Stimulated activated CD8-positive, alpha-beta memory T cell treated with anti-CD3 and anti-CD28 coated beads, Interleukin-12 subunit alpha, Interleukin-12 subunit beta, amount 100 ng/mL, for 24 hours (primary cell): ENCODE measurements around the gene ELOVL1.

Experiments
- DNase-seq: peaks from one replicate; pipeline ENCODE4 v3.0.0-alpha.2; 2020; ENCODE audit errors: extremely low read depth

The ELOVL1 gene

DNA sequence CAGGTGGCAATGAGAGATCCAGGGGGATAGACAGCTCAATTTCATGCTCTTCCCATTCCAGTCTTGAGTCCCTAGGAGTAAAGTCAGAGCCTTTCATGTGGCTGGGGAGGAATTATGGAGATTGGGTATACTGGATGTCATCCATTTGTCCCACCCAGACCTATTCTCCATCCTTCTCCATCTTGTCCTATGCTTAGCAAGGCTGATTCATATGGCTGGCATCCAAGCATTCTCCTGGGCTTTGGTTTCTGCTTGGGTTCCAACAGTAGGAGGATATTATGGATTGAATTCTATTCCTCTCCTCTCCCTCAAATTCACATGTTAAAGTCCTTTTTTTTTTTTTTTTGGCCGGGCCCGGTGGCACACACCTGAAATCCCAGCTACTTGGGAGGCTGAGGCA lies 12.9 kb downstream of the ELOVL1 start:
- no peak for DNase-seq

- no peak for DNase-seq
Observed at GRCh38 chr1:43354471-43354870, 13.3 kb downstream of the ELOVL1 start.

DNA sequence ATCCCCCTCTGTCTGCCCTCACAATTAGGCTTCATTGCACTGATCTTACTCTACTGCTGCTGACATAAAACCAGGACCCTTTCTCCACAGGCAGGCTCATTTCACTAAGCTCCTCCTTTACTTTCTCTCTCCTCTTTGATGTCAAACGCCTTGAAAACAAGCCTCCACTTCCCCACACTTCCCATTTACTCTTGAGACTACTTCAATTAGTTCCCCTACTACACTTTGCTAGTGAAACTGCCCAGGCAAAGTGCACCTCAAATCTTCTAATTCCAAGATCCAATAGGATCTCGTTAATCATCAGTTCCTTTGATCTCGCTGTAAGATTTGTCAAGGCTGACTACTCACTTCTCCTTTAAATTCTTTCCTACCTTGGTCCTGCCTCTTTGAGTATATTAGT lies 14.9 kb downstream of the ELOVL1 start:
- no peak for DNase-seq

DNA sequence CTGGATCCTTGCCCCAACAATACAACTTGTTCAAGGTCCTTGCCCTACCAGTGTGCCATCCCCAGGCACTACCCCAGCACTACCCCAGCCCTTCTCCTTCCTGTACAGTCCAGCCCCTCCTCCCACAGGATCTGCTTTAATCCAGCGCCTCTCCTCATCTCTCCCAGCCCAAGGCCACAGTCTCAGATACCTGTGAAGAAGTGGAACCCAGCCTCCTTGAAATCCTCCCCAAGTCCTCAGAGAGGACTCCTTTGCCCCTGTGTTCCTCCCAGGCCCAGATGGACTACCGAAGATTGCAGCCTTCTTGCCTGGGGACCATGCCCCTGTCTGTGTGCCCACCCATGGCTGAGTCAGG lies 15.5 kb downstream of the ELOVL1 start:
- DNase-seq: no peak

DNA sequence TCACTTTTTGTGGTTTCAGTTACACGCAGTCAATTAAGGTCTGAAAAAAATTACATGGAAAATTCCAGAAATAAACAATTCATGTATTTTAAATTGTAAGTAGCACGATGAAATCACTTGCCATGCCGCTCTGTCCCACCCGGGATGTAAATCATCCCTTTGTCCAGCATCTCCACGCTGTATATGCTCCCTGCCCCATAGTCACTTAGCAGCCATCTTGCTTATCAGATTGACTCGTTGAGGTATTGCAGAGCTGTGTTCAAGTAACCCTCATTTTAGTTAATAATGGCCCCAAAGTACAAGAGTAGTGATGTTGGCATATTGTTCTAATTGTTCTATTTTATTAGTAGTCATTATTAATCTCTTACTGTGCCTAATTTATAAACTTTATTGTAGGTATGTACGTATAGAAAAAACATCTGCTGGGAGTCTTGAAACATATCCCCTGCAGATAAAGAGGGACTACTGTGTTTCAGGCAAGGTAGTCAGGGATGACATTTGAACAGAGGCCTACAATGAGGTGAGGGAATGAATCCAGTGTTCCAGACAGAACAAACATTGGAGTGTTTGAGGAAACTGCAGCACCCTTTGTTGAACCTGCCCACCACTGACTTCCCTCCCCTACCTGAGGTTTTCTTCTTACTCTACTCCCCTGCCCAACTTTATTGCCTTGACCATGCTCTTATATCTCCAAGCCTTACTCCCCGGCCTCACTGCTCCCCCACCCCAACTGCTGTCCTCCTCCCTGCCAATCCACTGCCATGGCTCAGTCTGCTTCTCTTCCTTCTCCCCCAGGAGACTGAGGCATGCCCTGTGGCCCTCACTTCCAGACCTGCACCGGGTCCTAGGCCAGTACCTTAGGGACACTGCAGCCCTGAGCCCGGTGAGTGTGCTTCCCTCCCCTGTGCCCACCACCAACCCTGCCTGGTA lies 16.1 kb downstream of the ELOVL1 start:
- DNase-seq: no peak

GRCh38 chr1:43350976-43351375 lies 16.8 kb downstream of the ELOVL1 start:
- DNase-seq: no peak

- no peak for DNase-seq
Observed at GRCh38 chr1:43349594-43350306, 18.1 kb downstream of the ELOVL1 start.

DNA sequence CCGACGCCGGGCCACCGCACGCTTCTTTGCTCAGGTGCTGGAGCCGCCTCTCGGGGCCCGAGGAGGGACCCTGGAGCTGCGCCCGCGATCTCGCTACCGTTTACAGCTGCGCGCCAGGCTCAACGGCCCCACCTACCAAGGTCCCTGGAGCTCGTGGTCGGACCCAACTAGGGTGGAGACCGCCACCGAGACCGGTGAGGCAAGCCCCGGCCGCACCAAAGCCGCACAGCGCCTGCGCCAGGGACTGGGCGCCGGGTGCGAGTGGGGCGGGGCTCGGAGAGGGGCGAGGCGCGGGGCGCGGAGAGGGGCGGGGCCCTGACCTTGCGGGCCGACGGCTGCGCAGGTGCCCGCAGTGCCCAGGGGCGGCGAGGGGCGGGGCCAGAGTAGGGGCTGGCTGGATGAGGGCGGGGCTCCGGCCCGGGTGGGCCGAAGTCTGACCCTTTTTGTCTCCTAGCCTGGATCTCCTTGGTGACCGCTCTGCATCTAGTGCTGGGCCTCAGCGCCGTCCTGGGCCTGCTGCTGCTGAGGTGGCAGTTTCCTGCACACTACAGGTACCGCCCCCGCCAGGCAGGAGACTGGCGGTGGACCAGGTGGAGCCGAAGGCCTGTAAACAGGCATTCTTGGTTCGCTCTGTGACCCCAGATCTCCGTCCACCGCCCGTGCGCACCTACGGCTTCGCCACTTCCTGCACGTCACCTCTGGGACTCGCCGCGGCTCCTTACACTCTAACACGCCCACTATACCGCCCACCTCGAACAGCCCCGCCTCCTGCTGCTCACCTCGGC lies 18.8 kb downstream of the ELOVL1 start:
- no peak for DNase-seq

DNA sequence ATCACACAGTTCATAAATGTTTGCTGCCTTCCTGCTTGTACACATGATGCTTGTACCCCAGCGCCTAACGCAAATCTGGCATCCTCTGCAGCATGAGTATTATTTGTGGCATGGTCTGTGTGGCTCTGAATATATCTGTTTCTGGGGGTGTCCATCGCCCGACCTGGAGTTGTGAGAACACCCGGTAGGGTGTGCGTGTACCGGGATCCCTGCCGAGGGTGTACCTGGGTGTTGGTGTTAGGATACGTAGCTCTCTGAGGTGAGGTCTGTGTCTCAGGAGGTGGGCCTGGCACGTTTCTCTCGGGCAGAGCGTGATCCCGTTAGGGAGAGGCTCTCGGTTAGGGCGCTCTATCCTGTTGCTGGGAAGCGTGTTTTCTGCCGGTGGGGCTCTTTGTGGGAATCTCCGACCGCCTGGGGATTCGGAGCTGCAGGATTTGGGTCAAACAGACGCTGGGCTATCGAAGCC lies 19.4 kb downstream of the ELOVL1 start:
- DNase-seq: no peak

DNA sequence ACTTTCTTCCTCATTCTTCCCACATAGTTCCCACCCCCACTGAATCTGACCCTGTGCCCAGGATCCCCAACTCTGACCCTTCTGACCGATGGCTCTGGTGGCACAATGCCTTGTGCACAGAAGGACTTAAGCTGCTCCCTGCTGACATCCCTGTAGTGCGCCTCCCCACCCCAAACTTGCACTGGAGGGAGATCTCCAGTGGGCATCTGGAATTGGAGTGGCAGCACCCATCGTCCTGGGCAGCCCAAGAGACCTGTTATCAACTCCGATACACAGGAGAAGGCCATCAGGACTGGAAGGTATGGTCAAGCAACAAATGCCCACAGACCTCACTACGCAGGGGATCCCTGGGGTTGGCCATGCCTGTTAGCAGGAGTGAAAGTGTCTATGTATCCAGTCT lies 21.2 kb downstream of the ELOVL1 start:
- DNase-seq: no peak

DNA sequence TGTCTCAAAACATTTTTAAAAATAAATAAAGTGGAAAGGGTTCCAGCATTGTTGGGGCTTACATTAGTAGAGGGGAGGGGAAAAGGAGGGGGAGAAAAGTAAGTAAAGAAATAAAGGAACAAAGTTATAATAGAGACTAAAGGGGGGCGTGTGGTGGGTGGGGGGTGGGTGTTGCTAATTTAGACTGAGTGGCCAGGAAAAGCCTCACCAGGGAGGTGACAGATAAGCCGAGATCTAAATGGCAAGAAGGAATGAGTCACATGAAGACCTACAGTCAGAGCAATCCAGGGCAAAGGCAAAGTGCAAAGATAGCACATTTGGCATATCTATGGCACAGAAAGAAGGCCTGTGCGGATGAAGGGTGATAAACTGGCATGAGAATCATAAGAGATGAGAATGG lies 22.7 kb downstream of the ELOVL1 start:
- no peak for DNase-seq

- no peak for DNase-seq
Observed at GRCh38 chr1:43344267-43344850, 23.5 kb downstream of the ELOVL1 start.

- no peak for DNase-seq
Observed at GRCh38 chr1:43340559-43340958, 27.3 kb downstream of the ELOVL1 start.

GRCh38 chr1:43339584-43340232 lies 28.1 kb downstream of the ELOVL1 start:
- DNase-seq: no peak

DNA sequence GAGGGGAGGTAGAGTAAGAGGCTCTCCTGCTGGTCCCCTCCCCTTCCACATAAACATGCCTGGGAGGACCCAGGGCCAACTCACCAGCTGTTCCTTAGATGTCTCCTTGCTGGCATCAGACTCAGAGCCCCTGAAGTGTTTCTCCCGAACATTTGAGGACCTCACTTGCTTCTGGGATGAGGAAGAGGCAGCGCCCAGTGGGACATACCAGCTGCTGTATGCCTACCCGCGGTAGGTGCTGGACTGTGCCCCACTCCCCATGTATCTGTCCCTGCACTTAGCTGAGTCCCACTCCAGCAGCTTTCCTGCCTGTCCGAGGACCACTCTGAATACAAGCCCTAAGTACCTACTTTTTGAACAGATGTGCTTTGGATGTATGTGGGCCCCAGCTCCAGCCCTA lies 29.8 kb downstream of the ELOVL1 start:
- DNase-seq: no peak

GRCh38 chr1:43337588-43337987 lies 30.2 kb downstream of the ELOVL1 start, which contains the start of gene MPL:
Gene MPL (plus strand): TSS chr1:43337818. CDS start chr1:43337849, 31 bp downstream.
- no peak for DNase-seq

GRCh38 chr1:43334453-43335205 lies 33.2 kb downstream of the ELOVL1 start:
- DNase-seq: no peak

GRCh38 chr1:43331688-43332087 lies 36.1 kb downstream of the ELOVL1 start:
- DNase-seq: no peak

DNA sequence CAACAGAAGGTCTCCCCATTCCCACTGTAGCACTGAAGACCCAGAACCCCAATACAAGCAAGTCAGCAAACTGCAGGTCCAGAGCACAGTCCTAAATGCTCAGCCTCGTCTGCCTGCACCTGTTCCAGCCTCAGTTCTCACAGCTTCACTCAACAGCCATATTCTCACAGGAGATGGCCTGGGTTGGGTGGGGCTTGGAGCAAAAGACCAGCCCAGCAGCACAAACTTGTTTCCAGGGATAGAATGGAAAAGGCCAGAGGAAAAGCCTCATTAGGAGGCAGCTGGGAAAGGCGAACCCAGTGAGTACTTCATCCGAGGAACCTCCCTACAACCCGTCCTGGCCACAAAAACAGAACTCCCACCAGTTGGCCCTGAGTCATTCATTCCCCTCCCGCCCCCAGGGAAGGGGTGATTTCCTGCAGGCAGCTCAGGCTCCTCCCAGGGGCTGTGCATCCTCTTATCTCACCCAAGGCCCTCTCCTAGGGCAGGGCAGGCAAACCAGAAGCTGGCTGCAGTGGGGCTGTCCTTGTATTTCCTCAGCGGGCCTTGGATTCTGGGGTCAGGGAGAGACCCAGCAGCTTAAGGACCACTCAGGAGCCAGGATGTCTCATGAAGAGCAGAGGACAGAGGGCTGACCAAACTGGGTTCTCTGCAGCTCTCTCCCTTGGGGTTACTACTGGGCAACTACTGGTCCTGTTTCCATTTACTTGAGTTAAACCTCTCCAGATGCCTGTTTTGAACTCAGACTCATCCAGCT lies 37.6 kb downstream of the ELOVL1 start:
- no peak for DNase-seq
